Skin epidermis (tissue), 12 donors: ENCODE measurements around the gene CISD2.
A peak's percentile ranks its signal among the peaks of the same experiment; 100 is the strongest.
"Not testable (repeated sequence)": the region's sequence is repeated elsewhere in the genome, so short reads cannot be mapped to it uniquely, and the experiment has no call there.

Experiments
- H3K27ac ChIP-seq, 21 experiments: fragments of 200-600 bp; sonication (generic) in 11 of 21; one replicate each; pipeline ENCODE4 v1.5.0; 2020; ENCODE audit warnings: mild to moderate bottlenecking in 3 of 21, inconsistent platforms in 2 of 21, moderate library complexity in 2 of 21
- H3K4me3 ChIP-seq, 7 experiments: fragments of 200-600 bp; sonication (generic) in 2 of 7; one replicate each; pipeline ENCODE4 v1.5.0; 2020; ENCODE audit warnings: inconsistent platforms in 2 of 7, mild to moderate bottlenecking in 2 of 7, moderate library complexity in 1 of 7

The CISD2 gene

DNA sequence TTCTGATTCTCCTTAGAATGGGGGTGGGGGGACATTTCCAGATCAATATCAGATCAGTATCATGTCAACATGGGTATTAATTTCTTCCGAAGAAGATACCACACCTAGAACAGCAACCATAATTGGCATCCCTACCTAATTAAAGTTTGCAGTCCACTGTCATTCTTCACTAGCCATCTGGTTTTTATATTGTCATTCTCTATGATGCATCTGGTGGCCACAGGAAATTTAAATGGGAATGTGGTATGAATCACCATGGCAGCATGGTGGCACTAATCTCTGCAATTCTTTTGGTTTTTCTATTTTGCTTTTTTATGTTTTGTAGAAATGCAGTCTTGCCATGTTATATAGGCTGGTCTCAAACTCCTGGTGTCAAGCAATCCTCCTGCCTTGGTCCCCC lies 24.9 kb upstream of the CISD2 start:
- Histone ChIP-seq H3K4me3 (no peak overlapping the region), H3K27ac (no peak overlapping the region)

DNA sequence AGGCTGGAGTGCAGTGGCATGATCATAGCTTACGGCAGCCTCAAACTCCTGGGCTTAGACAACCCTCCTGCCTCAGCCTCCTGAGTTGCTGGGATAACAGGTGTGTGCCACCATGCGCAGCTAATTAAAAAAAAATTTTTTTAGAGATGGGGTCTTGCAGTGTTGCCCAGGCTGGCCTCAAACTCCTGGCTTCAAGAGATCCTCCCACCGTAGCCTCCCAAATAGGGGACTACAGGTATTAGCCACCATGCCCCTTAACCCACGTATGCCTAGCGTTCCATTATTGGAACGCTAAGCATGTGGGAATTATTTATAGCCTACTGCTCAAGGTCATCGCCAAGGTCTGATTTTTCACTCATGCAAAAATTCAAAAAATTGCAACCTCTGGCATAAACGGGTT lies 21.1 kb upstream of the CISD2 start:
- Histone ChIP-seq H3K4me3 (no peak overlapping the region), H3K27ac (no peak overlapping the region)

- Histone ChIP-seq H3K27ac (no peak overlapping the region), H3K4me3 (no peak overlapping the region)
These were observed 19.1 kb upstream of the CISD2 start for GRCh38 chr4:102849579-102850104.

DNA sequence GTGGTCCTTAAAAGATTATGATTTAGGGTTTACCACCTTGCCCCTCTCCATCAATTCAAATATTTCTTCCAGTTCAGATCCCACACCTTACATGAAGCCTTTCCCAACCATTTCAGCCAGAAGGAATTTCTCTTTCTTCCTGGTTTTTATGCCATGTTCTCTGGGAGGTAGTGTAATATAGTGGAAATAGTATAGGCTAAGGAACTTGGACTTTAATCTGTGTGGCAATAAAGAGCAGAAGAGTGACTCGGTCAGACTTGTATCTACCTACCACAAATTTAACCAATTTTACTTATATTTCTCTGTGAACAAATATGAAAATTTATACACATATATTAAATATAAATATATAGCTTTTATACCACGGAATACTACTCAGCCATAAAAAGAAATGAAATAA lies 18.4 kb upstream of the CISD2 start:
- H3K27ac ChIP-seq, result no peak overlapping the region
- H3K4me3 ChIP-seq, result no peak overlapping the region

- no peak overlapping the region for H3K27ac ChIP-seq
- H3K4me3 ChIP-seq, result no peak overlapping the region
These were observed 9.8 kb upstream of the CISD2 start for GRCh38 chr4:102858828-102859464.

GRCh38 chr4:102860611-102861324 lies 8.0 kb upstream of the CISD2 start:
- no peak overlapping the region for H3K27ac ChIP-seq
- no peak overlapping the region for H3K4me3 ChIP-seq

- Histone ChIP-seq H3K27ac (peak overlapping the region in 1 of 21 experiments; percentile 26), H3K4me3 (no peak overlapping the region)
These were observed 6.8 kb upstream of the CISD2 start for GRCh38 chr4:102862016-102862415.

GRCh38 chr4:102862747-102863146 lies 6.0 kb upstream of the CISD2 start:
- H3K4me3 ChIP-seq, result no peak overlapping the region
- peak overlapping the region in 3 of 21 experiments; percentile 3 to 36 (median 31) for H3K27ac ChIP-seq

GRCh38 chr4:102865327-102865726 lies 3.5 kb upstream of the CISD2 start:
- not testable (repeated sequence) for H3K27ac ChIP-seq, H3K4me3 ChIP-seq

DNA sequence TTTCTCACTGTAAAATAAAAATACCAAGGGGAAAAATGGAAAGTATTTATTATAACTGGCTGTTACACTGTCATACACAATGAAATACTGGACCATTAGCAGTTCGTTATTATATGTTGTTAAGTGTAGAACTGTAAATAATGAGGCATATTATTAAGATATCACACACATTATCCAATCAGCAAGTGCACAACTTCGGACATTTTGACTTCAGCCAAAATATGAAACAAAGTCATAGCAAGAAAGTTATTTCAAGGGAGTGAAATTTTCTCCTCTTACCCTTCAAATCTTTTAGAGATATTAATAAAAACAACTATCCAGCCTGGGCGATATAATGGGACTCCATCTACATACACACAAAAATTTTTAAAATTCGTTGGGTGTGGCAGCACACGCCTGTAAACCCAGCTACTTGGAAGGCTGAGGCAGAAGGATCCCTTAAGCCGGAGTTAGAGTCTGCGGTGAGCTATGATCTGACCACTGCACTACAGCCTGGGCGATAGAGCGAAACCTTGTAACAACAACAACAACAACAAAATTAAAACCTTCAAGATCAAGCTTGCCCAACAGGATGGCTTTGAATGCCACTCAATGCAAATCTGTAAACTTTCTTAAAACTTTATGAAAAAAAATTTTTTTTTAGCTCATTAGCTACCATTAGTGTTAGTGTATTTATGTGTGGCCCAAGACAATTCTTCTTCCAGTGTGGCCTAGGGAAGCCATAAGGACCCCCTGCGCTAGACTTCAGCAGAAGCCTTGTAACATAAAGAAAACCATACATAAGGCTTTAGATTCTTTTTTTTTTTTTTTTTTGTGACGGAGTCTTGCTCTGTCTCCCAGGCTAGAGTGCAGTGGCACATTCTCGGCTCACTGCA lies 1.3 kb upstream of the CISD2 start:
- Histone ChIP-seq H3K4me3 (peak overlapping the region; percentile 46 to 70 (median 67)), H3K27ac (peak overlapping the region; percentile 73 to 97 (median 91))

GRCh38 chr4:102868153-102868780 lies 525 bp upstream of the CISD2 start:
- Histone ChIP-seq H3K4me3 (peak overlapping the region; percentile 46 to 70 (median 67)), H3K27ac (peak overlapping the region; percentile 73 to 97 (median 91))

- H3K27ac ChIP-seq, result peak overlapping the region; percentile 74 to 97 (median 91)
- H3K4me3 ChIP-seq, result peak overlapping the region; percentile 46 to 70 (median 67)
These were observed 891 bp downstream of the CISD2 start for GRCh38 chr4:102869569-102870197.

DNA sequence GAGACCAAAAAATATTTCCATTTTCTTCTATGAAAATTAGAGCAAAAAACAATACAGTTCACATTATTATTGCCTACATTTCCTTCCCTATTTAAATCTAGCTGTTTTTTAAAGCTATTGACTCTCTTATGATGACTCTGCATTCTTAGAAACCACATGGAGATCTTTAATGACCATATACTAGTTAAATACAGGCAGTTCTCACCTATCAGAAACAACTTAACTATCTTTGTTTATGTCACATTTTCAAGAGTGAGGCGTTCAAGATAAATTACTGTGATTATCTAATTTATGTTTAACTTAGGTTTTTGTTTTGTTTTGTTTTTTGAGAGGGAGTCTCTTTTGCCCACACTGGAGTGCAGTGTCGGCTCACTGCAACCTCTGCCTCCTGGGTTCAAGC lies 3.0 kb downstream of the CISD2 start:
- Histone ChIP-seq H3K4me3 (no peak overlapping the region), H3K27ac (peak overlapping the region in 2 of 21 experiments; percentile 7 to 14)

DNA sequence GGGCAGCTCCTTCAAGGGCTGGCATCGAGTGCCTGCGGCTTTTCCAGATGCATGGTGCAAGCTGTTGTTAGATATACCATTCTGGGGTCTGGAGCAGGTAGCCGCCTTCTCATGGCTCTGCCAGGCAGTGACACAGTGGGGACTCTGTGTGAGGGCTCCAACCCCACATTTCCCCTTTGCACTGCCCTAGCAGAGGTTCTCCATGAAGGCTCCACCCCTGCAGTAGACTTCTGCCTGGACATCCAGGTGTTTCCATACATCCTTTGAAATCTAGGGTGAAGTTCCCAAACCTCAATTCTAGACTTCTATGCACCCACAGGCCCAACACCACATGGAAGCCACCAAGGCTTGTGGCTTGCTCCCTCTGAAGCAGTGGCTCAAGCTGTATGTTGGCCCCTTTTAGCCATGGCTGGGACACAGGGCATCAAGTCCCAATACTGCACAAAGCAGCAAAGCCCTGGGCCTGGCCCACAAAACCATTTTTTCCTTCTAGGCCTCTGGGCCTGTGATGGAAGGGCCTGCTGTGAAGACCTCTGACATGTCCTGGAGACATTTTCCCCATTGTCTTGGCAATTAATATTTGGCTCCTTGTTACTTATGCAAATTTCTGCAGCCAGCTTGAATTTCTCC lies 8.8 kb downstream of the CISD2 start:
- not testable (repeated sequence) for H3K4me3 ChIP-seq, H3K27ac ChIP-seq

- not testable (repeated sequence) for H3K27ac ChIP-seq
These were observed 9.6 kb downstream of the CISD2 start for GRCh38 chr4:102878349-102878748.

GRCh38 chr4:102878901-102879300 lies 10.1 kb downstream of the CISD2 start:
- Histone ChIP-seq H3K27ac (no peak overlapping the region), H3K4me3 (no peak overlapping the region)

More at GRCh38 chr4:102878349-102878748, 9.6 kb downstream of the CISD2 start:
- not testable (repeated sequence) for H3K4me3 ChIP-seq

GRCh38 chr4:102881343-102881742 lies 12.6 kb downstream of the CISD2 start:
- H3K27ac ChIP-seq, result no peak overlapping the region
- H3K4me3 ChIP-seq, result no peak overlapping the region

DNA sequence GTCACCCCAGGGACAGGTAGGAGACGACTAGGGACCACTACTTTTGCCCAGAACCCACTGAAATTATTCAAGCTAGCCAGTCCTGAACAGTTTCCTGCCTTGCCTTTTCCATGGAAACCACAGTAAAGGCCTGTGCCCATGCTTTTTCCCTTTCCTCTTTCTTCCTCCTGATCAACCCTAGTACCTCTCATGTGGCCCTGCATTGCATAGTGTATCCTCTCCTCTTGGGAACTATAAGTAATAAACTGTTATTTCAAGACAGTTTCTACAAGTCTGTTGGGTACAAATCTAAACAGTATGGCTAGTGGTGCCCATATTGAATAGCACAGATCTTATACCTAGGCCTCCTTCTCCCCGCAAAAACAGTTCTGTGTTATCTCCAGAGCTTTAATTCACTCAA lies 14.5 kb downstream of the CISD2 start:
- Histone ChIP-seq H3K4me3 (no peak overlapping the region), H3K27ac (no peak overlapping the region)

DNA sequence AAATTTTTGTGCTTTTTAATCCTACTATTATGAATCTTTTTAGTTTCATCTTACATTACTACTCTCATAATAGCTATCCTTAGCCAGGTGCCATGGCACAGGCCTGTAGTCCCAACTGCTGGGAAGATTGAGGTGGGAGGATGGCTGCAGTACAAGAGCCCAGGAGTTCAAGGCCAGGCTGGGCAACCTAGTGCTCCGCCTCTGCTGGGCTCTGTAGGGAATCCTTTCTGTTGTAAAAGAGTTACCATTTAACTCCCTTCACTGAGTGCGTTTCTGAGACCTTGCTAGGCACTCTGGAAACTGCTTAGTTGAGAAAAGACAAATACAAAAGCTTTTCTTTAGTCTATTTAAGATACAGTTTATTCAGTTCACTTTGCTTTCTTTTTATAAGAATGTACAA lies 19.8 kb downstream of the CISD2 start:
- not testable (repeated sequence) for H3K27ac ChIP-seq, H3K4me3 ChIP-seq
